Astrocyte of the hippocampus (primary cell): ENCODE measurements around the gene CUEDC1.
A peak's percentile ranks its signal among the peaks of the same experiment; 100 is the strongest.
"Not testable (repeated sequence)": the region's sequence is repeated elsewhere in the genome, so short reads cannot be mapped to it uniquely, and the experiment has no call there.

Experiments
- DNase-seq: peaks from one replicate; pipeline ENCODE4 v3.0.0; 2011; ENCODE audit warnings: low read depth, low spot score

The CUEDC1 gene

GRCh38 chr17:57861000-57861789 lies 94.0 kb downstream of the CUEDC1 start:
- peak; percentile 83 for DNase-seq

- no peak for DNase-seq
Observed at GRCh38 chr17:57860414-57860999, 94.7 kb downstream of the CUEDC1 start.

- no peak for DNase-seq
Observed at GRCh38 chr17:57859601-57860413, 95.4 kb downstream of the CUEDC1 start.

GRCh38 chr17:57858838-57859237 lies 96.4 kb downstream of the CUEDC1 start:
- DNase-seq: no peak

- no peak for DNase-seq
Observed at GRCh38 chr17:57856792-57857620, 98.2 kb downstream of the CUEDC1 start.

- DNase-seq: no peak
Observed at GRCh38 chr17:57855391-57856035, 99.7 kb downstream of the CUEDC1 start.

GRCh38 chr17:57853695-57854094 lies 101.5 kb downstream of the CUEDC1 start:
- DNase-seq: no peak

- no peak for DNase-seq
Observed at GRCh38 chr17:57852955-57853328, 102.3 kb downstream of the CUEDC1 start.

- DNase-seq: no peak
Observed at GRCh38 chr17:57852092-57852954, 102.9 kb downstream of the CUEDC1 start.

- peak; percentile 99 for DNase-seq
Observed at GRCh38 chr17:57849874-57850754, 105.1 kb downstream of the CUEDC1 start, which contains the start of gene MRPS23. Gene MRPS23, minus strand, starts transcription at chr17:57850044. Its CDS starts 34 bp downstream, at chr17:57850010.

GRCh38 chr17:57849163-57849873 lies 105.9 kb downstream of the CUEDC1 start:
- no peak for DNase-seq

GRCh38 chr17:57846056-57846945 lies 108.9 kb downstream of the CUEDC1 start:
- not testable (repeated sequence) for DNase-seq

- DNase-seq: no peak
Observed at GRCh38 chr17:57842280-57842679, 112.9 kb downstream of the CUEDC1 start.

- no peak for DNase-seq
Observed at GRCh38 chr17:57839571-57839923, 115.7 kb downstream of the CUEDC1 start.

GRCh38 chr17:57838857-57839570 lies 116.2 kb downstream of the CUEDC1 start:
- no peak for DNase-seq

- no peak for DNase-seq
Observed at GRCh38 chr17:57838453-57838852, 116.8 kb downstream of the CUEDC1 start.
